K562 (cell line): ENCODE results near the gene UBFD1. TPM values are rescaled to one million over a fixed set of nuclear protein-coding genes. Genes with fewer than 3 reads are reported as not detected.

Source experiments
- ARID1B ChIP-seq: fragments of 450-650 bp; IDR thresholded peaks from 2 replicates; pipeline ENCODE4 v1.6.1; 2016; ENCODE audit warnings: antibody characterized with exemption, mild to moderate bottlenecking, inconsistent platforms
- BRD4 ChIP-seq: fragments of 200-600 bp; sonication (generic); IDR thresholded peaks from 2 replicates; pipeline ENCODE4 v1.6.1; 2017; ENCODE audit warnings: inconsistent platforms
- CBX3 ChIP-seq, 2 experiments: IDR thresholded peaks; 1 replicate in 1 of 2; 2 replicates in 1 of 2; pipeline ENCODE4 v1.6.1; 2012; ENCODE audit warnings: inconsistent platforms in 2 of 2, low read length in 2 of 2, borderline replicate concordance in 1 of 2, control low read depth in 1 of 2
- CHD1 ChIP-seq: fragments of 200-600 bp; sonication (generic); IDR thresholded peaks from one replicate; pipeline ENCODE4 v1.6.1; 2012; ENCODE audit warnings: mild to moderate bottlenecking, moderate library complexity, low read length, inconsistent platforms
- CREM ChIP-seq: IDR thresholded peaks from 2 replicates; pipeline ENCODE4 v1.6.1; 2014; ENCODE audit warnings: antibody characterized with exemption, low read depth
- E2F5 ChIP-seq: sonication (generic); formaldehyde crosslinking; IDR thresholded peaks from 2 replicates; pipeline ENCODE4 v1.8.0; 2022; ENCODE audit warnings: mild to moderate bottlenecking, missing genetic modification reagents
- KDM5B ChIP-seq: fragments of 200-600 bp; sonication (generic); IDR thresholded peaks from 2 replicates; pipeline ENCODE4 v1.6.1; 2012; ENCODE audit warnings: low read depth, mild to moderate bottlenecking, moderate library complexity, low read length, control low read depth, inconsistent platforms; ENCODE audit not compliant: insufficient replicate concordance
- POLR2AphosphoS2 ChIP-seq: IDR thresholded peaks from 2 replicates; pipeline ENCODE4 v1.6.1; 2012; ENCODE audit warnings: low read length, improper control_type of control experiment
- SIN3B ChIP-seq: fragments of 450-650 bp; IDR thresholded peaks from 2 replicates; pipeline ENCODE4 v1.6.1; 2017; ENCODE audit warnings: low read depth, mild to moderate bottlenecking, moderate library complexity
- SP1 ChIP-seq: sonication (generic); formaldehyde crosslinking; IDR thresholded peaks from 2 replicates; pipeline ENCODE4 v1.8.1; 2022; ENCODE audit warnings: mild to moderate bottlenecking, missing genetic modification reagents
- SRSF7 ChIP-seq: fragments of 200-400 bp; formaldehyde crosslinking; optimal IDR thresholded peaks from 2 replicates; pipeline ENCODE3; 2017; ENCODE audit warnings: mild to moderate bottlenecking, low read depth, low read length
- ZEB2 ChIP-seq: fragments of 450-650 bp; IDR thresholded peaks from 2 replicates; pipeline ENCODE4 v1.6.1; 2016
- ZHX1 ChIP-seq: fragments of 150-350 bp; conservative IDR thresholded peaks from 2 replicates; pipeline ENCODE4 v1.6.1; 2014; ENCODE audit warnings: low read length
- ZNF3 ChIP-seq: fragments of 250-450 bp; sonication (Bioruptor Pico); IDR thresholded peaks from 2 replicates; pipeline ENCODE4 v1.5.0; 2021; ENCODE audit warnings: mild to moderate bottlenecking, moderate library complexity
- ZNF324 ChIP-seq: fragments of 250-450 bp; sonication (Bioruptor Pico); IDR thresholded peaks from 2 replicates; pipeline ENCODE4 v1.4.0; 2020; ENCODE audit warnings: mild to moderate bottlenecking
- ZSCAN32 ChIP-seq: fragments of 450-650 bp; formaldehyde crosslinking; IDR thresholded peaks from 2 replicates; pipeline ENCODE4 v1.4.0; 2020; ENCODE audit warnings: mild to moderate bottlenecking, moderate library complexity
- polyA plus RNA-seq, 8 experiments: library from polyadenylated mRNA; depleted of rRNA in 4 of 8; stranded (reverse) in 5 of 8; unstranded in 3 of 8; fragments of >200 nt; fragmentation: Nextera tagmentation in 2 of 8; fragmentation: Illumina TruSeq in 1 of 8; extraction: Ambion mirVana in 2 of 8; extraction: Trizol in 1 of 8; gene quantifications; 2 replicates each; pipeline versions ENCODE4 v1.2.1 to v1.2.3, GENCODE V29; 2011 to 2014; ENCODE audit warnings: inconsistent platforms in 1 of 8, missing spikeins in 1 of 8
- total RNA-seq, 7 experiments: library from RNA; depleted of rRNA in 6 of 7; stranded (reverse); fragments of >200 nt in 6 of 7; fragmentation: Illumina TruSeq in 2 of 7; extraction: Trizol in 2 of 7; gene quantifications; 2 replicates each; pipeline versions ENCODE4 v1.2.1 to v1.2.3, GENCODE V29; 2011 to 2021; ENCODE audit warnings: low replicate concordance in 1 of 7
- TF ChIP-seq, protein P1 (sequence below): fragments of 250-450 bp; sonication (Bioruptor Pico); IDR thresholded peaks from 2 replicates; pipeline ENCODE4 v1.6.1; 2021; ENCODE audit warnings: mild to moderate bottlenecking
- TF ChIP-seq, protein P2 (sequence below): fragments of 450-650 bp; IDR thresholded peaks from 2 replicates; pipeline ENCODE4 v1.6.1; 2016
- TF ChIP-seq, protein P3 (sequence below): fragments of 450-650 bp; IDR thresholded peaks from 2 replicates; pipeline ENCODE4 v1.7.1; 2018; ENCODE audit warnings: mild to moderate bottlenecking, low read depth; ENCODE audit not compliant: partially characterized antibody

UBFD1 gene
- total and polyA plus RNA-seq, 9 of the 15 experiments (the other 6 are each of a cell fraction or from before 2014, with no cell fraction given) = 10.7 to 66.2 (median 34.0) TPM

GRCh38 chr16:23510164-23510914 is 47.2 kb upstream of the UBFD1 start, which contains the start of gene GGA2 (continued):
- TF ChIP-seq ZNF3 (CRISPR knock-in tag) (no peak), SP1 (peak; percentile 80; the same call in 1 of the 2 replicates), KDM5B (peak; percentile 86), SIN3B (peak; percentile 70), ZNF324 (no peak), CBX3 (IDR thresholded peaks at IDR 0.05; ENCODE audit: borderline replicate concordance in 1 of 2, low read length in 2 of 2) (no peak), ZHX1 (no peak), SRSF7 (no peak), ARID1B (no peak), ZEB2 (no peak), CREM (peak; percentile 45; the same call in 1 of the 2 replicates), E2F5 (CRISPR knock-in tag) (no peak), POLR2AphosphoS2 (no peak), ZSCAN32 (no peak), CHD1 (peak; percentile 73), BRD4 (no peak)
- TF ChIP-seq, protein P1, sequence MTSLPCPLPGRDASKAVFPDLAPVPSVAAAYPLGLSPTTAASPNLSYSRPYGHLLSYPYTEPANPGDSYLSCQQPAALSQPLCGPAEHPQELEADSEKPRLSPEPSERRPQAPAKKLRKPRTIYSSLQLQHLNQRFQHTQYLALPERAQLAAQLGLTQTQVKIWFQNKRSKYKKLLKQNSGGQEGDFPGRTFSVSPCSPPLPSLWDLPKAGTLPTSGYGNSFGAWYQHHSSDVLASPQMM = no peak
- TF ChIP-seq, protein P2, sequence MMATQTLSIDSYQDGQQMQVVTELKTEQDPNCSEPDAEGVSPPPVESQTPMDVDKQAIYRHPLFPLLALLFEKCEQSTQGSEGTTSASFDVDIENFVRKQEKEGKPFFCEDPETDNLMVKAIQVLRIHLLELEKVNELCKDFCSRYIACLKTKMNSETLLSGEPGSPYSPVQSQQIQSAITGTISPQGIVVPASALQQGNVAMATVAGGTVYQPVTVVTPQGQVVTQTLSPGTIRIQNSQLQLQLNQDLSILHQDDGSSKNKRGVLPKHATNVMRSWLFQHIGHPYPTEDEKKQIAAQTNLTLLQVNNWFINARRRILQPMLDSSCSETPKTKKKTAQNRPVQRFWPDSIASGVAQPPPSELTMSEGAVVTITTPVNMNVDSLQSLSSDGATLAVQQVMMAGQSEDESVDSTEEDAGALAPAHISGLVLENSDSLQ = peak; percentile 92
- TF ChIP-seq, protein P3, sequence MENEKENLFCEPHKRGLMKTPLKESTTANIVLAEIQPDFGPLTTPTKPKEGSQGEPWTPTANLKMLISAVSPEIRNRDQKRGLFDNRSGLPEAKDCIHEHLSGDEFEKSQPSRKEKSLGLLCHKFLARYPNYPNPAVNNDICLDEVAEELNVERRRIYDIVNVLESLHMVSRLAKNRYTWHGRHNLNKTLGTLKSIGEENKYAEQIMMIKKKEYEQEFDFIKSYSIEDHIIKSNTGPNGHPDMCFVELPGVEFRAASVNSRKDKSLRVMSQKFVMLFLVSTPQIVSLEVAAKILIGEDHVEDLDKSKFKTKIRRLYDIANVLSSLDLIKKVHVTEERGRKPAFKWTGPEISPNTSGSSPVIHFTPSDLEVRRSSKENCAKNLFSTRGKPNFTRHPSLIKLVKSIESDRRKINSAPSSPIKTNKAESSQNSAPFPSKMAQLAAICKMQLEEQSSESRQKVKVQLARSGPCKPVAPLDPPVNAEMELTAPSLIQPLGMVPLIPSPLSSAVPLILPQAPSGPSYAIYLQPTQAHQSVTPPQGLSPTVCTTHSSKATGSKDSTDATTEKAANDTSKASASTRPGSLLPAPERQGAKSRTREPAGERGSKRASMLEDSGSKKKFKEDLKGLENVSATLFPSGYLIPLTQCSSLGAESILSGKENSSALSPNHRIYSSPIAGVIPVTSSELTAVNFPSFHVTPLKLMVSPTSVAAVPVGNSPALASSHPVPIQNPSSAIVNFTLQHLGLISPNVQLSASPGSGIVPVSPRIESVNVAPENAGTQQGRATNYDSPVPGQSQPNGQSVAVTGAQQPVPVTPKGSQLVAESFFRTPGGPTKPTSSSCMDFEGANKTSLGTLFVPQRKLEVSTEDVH = no peak
